ENCODE data around the gene RPRD1A. TPM values are rescaled to one million over a fixed set of nuclear protein-coding genes. Genes with fewer than 3 reads are reported as not detected.

RPRD1A gene
- total and polyA plus RNA-seq, 9 of the 15 experiments (the other 6 are each of a cell fraction or from before 2014, with no cell fraction given): 30.2 to 142 (median 66.0) TPM

DNA sequence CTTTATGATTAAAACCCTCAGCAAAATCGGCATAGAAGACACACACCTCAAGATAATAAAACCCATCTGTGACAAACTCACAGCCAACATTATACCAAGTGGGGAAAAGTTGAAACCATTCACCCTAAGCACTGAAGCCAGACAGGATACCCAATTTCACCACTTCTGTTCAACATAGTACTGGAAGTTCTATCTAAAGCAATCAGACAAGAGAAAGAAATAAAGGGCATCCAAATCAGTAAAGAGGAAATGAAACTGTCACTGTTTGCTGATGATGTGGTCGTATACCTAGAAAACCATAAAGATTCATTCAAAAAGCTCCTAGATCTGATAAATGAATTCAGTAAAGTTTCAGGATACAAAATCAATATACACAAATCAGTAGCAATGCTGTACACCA lies 16.4 kb upstream of the RPRD1A start:
- ChIA-PET POLR2A (no interaction called here), CTCF (ENCODE audit: low intra/inter-chr PET ratio) (no interaction called here)
- FAIRE-seq (no peak), DNase-seq (ENCODE audit: extremely low read depth in 1 of 4, low spot score in 3 of 4) (no peak), ATAC-seq (no peak)
- no peaks in the 10 kb centered on the region for H3K79me2 ChIP-seq (ENCODE audit: control insufficient read depth, insufficient read depth, low read length)
- no peaks in the 10 kb centered on the region for H3K36me3 ChIP-seq (ENCODE audit: control insufficient read depth, insufficient read depth, low read length)
- no peak overlapping the region for H2AFZ ChIP-seq (ENCODE audit: low read depth, low read length)
- H3K27me3 ChIP-seq (ENCODE audit: control insufficient read depth in 2 of 2, insufficient read depth in 2 of 2, low read length in 2 of 2): peaks cover 5 to 22% of the 10 kb centered on the region in 2 experiments; a peak in 4 of 5 replicates
- 13% methylated on average over 2 of the region's 2 CpGs for WGBS (ENCODE audit: insufficient coverage, low coverage, missing lambda C conversion rate)
- no peaks in the 10 kb centered on the region for H3K9me1 ChIP-seq (ENCODE audit: control insufficient read depth, insufficient read depth, low read length)
- H3K9me3 ChIP-seq (replicated peaks; ENCODE audit: control insufficient read depth, insufficient read depth, low read depth, low read length): no peaks in the 10 kb centered on the region; the same call in 1 of the 2 replicates
- intact Hi-C loops (cut with micrococcal nuclease): no loop called here
- H3K27ac ChIP-seq (ENCODE audit: extremely low read depth, low read depth, low read length): no peak overlapping the region
- H4K20me1 ChIP-seq (replicated peaks; ENCODE audit: control insufficient read depth, insufficient read depth, low read length): no peaks in the 10 kb centered on the region
- peaks cover 0 to 8% of the 10 kb centered on the region in 2 experiments; a peak in 1 of 5 replicates for H3K4me1 ChIP-seq (replicated peaks in 1 of 2; ENCODE audit: control insufficient read depth in 2 of 2, insufficient read depth in 2 of 2, low read length in 2 of 2)
- no peak overlapping the region for H3K4me2 ChIP-seq (ENCODE audit: insufficient read depth, low read length)
- in situ Hi-C loops (cut with MboI): loop anchor here (10.0 kb wide), 1 partner anchor 491 kb away; no protein-coding TSS in a partner anchor
- no peak overlapping the region for H3K9ac ChIP-seq (ENCODE audit: insufficient read depth in 1 of 2, low read depth in 2 of 2, low read length in 2 of 2)
- no peak overlapping the region for H3K4me3 ChIP-seq
- BruUV-seq (replicated peaks): no TSS peak
- TF ChIP-seq, protein P1, sequence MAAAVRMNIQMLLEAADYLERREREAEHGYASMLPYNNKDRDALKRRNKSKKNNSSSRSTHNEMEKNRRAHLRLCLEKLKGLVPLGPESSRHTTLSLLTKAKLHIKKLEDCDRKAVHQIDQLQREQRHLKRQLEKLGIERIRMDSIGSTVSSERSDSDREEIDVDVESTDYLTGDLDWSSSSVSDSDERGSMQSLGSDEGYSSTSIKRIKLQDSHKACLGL (CRISPR knock-in tag; IDR thresholded peaks at IDR 0.05; ENCODE audit: borderline replicate concordance, poor library complexity, severe bottlenecking): no peak
- TF ChIP-seq, protein P2, sequence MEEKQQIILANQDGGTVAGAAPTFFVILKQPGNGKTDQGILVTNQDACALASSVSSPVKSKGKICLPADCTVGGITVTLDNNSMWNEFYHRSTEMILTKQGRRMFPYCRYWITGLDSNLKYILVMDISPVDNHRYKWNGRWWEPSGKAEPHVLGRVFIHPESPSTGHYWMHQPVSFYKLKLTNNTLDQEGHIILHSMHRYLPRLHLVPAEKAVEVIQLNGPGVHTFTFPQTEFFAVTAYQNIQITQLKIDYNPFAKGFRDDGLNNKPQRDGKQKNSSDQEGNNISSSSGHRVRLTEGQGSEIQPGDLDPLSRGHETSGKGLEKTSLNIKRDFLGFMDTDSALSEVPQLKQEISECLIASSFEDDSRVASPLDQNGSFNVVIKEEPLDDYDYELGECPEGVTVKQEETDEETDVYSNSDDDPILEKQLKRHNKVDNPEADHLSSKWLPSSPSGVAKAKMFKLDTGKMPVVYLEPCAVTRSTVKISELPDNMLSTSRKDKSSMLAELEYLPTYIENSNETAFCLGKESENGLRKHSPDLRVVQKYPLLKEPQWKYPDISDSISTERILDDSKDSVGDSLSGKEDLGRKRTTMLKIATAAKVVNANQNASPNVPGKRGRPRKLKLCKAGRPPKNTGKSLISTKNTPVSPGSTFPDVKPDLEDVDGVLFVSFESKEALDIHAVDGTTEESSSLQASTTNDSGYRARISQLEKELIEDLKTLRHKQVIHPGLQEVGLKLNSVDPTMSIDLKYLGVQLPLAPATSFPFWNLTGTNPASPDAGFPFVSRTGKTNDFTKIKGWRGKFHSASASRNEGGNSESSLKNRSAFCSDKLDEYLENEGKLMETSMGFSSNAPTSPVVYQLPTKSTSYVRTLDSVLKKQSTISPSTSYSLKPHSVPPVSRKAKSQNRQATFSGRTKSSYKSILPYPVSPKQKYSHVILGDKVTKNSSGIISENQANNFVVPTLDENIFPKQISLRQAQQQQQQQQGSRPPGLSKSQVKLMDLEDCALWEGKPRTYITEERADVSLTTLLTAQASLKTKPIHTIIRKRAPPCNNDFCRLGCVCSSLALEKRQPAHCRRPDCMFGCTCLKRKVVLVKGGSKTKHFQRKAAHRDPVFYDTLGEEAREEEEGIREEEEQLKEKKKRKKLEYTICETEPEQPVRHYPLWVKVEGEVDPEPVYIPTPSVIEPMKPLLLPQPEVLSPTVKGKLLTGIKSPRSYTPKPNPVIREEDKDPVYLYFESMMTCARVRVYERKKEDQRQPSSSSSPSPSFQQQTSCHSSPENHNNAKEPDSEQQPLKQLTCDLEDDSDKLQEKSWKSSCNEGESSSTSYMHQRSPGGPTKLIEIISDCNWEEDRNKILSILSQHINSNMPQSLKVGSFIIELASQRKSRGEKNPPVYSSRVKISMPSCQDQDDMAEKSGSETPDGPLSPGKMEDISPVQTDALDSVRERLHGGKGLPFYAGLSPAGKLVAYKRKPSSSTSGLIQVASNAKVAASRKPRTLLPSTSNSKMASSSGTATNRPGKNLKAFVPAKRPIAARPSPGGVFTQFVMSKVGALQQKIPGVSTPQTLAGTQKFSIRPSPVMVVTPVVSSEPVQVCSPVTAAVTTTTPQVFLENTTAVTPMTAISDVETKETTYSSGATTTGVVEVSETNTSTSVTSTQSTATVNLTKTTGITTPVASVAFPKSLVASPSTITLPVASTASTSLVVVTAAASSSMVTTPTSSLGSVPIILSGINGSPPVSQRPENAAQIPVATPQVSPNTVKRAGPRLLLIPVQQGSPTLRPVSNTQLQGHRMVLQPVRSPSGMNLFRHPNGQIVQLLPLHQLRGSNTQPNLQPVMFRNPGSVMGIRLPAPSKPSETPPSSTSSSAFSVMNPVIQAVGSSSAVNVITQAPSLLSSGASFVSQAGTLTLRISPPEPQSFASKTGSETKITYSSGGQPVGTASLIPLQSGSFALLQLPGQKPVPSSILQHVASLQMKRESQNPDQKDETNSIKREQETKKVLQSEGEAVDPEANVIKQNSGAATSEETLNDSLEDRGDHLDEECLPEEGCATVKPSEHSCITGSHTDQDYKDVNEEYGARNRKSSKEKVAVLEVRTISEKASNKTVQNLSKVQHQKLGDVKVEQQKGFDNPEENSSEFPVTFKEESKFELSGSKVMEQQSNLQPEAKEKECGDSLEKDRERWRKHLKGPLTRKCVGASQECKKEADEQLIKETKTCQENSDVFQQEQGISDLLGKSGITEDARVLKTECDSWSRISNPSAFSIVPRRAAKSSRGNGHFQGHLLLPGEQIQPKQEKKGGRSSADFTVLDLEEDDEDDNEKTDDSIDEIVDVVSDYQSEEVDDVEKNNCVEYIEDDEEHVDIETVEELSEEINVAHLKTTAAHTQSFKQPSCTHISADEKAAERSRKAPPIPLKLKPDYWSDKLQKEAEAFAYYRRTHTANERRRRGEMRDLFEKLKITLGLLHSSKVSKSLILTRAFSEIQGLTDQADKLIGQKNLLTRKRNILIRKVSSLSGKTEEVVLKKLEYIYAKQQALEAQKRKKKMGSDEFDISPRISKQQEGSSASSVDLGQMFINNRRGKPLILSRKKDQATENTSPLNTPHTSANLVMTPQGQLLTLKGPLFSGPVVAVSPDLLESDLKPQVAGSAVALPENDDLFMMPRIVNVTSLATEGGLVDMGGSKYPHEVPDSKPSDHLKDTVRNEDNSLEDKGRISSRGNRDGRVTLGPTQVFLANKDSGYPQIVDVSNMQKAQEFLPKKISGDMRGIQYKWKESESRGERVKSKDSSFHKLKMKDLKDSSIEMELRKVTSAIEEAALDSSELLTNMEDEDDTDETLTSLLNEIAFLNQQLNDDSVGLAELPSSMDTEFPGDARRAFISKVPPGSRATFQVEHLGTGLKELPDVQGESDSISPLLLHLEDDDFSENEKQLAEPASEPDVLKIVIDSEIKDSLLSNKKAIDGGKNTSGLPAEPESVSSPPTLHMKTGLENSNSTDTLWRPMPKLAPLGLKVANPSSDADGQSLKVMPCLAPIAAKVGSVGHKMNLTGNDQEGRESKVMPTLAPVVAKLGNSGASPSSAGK (IDR thresholded peaks at IDR 0.05): no peak
- TF ChIP-seq BCOR (IDR thresholded peaks at IDR 0.05): no peak
- TF ChIP-seq TCF3 (CRISPR knock-in tag; IDR thresholded peaks at IDR 0.05): no peak
- TF ChIP-seq HDAC8 (tag; IDR thresholded peaks at IDR 0.05): no peak
- TF ChIP-seq NFE2 (IDR thresholded peaks at IDR 0.05; ENCODE audit: low read depth): no peak
- TF ChIP-seq ZC3H8 (IDR thresholded peaks at IDR 0.05): no peak
- TF ChIP-seq BMI1 (IDR thresholded peaks at IDR 0.05; ENCODE audit: low read length): no peak
- no peak for TF ChIP-seq NFRKB (IDR thresholded peaks at IDR 0.05; ENCODE audit: low read depth)
- no peak for TF ChIP-seq HSF4 (CRISPR knock-in tag; IDR thresholded peaks at IDR 0.05; ENCODE audit: borderline replicate concordance)
- TF ChIP-seq TAF7 (tag; IDR thresholded peaks at IDR 0.05): no peak
- no peak for TF ChIP-seq ZNF561 (CRISPR knock-in tag; conservative IDR thresholded peaks at IDR 0.05)
